HG02973 (cell line): ENCODE results near the gene TMEM141.
A peak's percentile ranks its signal among the peaks of the same experiment; 100 is the strongest.
"Not testable (repeated sequence)": the region's sequence is repeated elsewhere in the genome, so short reads cannot be mapped to it uniquely, and the experiment has no call there.

Experiments
- ATAC-seq: cut with Tn5 transposase; IDR thresholded peaks from one replicate; pipeline ENCODE4 v1.9.1; 2021; ENCODE audit warnings: moderate library complexity; ENCODE audit not compliant: unreplicated experiment

The TMEM141 gene

DNA sequence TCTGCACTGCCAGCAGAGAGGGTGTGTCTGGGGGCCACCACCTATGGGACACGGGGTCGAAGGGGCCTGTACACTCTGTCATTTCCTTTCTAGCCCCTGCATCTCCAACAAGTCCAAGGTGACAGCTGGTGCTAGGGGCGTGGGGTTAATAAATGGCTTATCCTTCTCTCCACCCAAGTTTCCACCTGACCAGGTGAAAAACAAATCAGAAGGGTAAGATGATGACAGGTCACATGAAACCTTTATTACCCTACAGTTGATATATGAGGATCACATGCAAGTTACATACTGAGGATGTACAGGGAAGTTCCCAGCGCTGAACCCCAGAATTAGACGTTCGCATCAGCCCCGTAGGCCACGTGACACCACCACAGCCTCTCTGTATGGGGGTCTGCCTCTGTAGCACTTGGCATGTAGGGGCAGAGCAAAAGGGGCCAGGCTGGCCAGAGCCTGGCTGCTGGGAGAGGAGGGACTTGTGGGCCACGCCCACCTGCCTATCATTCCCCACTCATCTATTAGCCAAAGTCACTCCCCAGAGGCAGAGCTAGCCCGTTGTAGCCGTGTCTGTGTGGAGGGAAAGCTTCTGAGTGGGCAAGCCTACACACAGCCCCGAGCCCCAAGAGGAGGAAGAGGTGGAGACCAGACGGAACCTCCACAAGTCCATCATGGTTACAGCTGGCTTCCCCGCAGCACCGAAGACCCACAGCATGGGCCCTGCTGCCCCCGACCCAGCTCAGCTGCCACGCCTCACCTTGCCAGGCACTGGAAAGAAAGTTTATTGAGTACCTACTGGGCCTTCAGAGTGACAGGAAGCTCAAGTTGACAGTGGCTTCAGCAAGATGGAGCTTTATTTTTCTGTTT, 2.2 kb downstream of the TMEM141 start:
- ATAC-seq, result no peak

DNA sequence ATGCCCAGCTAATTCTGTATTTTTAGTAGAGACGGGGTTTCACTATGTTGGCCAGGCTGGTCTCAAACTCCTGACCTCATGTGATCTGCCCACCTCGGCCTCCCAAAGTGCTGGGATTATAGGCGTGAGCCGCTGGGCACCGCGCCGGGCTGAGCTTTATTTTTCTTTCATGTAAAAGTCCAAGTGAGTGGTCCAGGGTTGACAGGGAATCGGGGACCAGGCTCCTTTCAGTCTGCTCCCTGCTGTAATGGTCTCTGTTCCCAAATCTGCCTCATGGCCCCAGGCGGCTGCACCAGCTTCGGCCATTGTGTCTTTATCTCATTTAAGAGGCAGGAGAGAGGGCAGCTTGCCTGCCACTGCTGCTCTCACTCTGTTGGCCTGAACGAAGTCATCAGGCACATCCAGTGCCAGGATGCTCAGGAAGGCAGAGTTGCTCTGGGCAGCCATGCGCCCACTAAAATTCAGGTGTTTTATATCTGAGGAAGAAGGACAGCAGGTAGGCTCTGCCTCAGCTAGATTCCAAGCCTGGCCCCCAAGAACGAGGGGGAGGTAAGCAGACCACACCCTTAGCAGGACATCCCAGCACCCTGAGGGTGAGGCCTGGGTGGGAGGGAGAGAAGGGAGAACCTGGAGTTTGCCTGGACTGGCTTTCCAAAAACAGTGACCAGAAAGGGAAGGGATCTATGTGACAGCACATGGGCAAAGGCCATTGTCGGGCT, 3.3 kb downstream of the TMEM141 start:
- ATAC-seq, result no peak

DNA sequence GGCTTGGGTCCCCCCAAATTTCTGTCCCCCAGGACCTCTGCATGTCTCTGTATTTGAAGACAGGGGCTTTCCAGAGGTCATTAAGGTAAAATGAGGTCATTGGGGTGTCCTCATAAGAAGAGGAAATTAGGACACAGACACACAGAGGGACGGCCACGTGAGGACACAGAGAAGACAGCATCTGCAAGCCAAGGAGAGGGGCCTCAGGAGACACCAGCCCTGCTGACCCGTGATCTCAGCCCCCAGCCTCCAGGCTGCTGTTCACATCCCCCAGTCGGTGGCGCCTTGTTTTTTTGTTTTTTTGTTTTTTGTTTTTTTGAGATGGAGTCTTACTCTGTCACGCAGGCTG, 3.8 kb downstream of the TMEM141 start:
- no peak for ATAC-seq

DNA sequence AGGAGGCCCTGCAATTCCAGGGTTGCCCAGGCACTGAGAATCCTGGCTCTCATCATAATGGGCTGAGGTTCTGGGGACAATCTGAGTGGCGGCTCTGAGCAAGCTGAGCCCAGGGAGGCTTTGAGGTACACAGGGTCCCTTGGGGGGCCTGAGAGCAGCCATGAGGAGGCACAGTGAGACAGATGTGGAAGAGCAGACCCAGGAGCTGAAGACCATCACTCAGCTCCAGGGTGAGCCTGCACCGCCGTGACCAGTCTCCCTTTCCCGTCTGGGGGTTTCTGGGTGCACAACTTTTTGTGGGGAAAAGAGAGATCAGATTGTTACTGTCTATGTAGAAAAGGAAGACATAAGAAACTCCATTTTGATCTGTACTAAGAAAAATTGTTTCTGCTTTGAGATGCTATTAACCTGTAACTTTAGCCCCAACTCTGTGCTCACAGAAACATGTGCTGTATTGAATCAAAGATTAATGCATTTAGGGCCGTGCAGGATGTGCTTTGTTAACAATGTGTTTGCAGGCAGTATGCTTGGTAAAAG, 5.2 kb downstream of the TMEM141 start, which contains the start of gene CCDC183:
Gene CCDC183 (plus strand): TSS at position 101 of the 537 bp plus-strand sequence. CDS start 60 bp downstream, at position 161.
- no peak for ATAC-seq

DNA sequence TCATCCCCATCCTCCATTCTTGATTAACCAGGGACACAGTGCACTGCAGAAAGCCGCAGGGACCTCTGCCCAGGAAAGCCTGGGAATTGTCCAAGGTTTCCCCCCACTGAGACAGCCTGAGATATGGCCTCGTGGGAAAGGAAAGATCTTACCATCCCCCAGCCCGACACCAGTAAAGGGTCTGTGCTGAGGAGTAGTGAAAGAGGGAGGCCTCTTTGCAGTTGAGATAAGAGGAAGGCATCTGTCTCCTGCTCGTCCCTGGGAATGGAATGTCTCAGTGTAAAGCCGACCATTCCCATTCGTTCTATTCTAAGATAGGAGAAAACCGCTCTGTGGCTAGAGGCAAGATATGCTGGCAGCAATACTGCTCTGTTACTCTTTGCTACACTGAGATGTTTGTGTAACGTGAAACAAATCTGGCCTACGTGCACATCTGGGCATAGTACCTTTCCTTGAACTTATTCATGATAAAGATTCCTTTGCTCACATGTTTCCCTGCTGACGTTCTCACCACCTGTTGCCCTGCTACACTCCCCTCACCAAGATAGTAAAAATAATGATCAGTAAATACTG, 5.7 kb downstream of the TMEM141 start:
- not testable (repeated sequence) for ATAC-seq

DNA sequence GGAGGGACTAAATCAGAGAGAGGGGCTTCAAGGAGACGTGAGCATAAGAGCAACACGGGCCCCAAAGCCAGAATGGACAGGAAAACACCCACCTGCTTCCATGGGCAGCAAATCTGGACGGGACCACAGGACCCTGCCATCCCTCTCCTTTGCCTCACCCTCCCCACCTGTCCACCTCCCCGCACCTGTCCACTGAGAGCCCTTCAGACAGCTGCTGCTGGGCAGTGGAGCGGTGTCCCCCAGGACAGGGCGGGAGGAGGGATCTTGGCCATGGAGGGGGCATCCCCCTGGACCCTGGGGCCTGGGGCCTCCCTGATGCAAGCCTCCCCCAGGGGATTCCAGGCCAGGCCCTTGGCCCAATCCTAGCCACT, 7.5 kb downstream of the TMEM141 start:
- no peak for ATAC-seq

DNA sequence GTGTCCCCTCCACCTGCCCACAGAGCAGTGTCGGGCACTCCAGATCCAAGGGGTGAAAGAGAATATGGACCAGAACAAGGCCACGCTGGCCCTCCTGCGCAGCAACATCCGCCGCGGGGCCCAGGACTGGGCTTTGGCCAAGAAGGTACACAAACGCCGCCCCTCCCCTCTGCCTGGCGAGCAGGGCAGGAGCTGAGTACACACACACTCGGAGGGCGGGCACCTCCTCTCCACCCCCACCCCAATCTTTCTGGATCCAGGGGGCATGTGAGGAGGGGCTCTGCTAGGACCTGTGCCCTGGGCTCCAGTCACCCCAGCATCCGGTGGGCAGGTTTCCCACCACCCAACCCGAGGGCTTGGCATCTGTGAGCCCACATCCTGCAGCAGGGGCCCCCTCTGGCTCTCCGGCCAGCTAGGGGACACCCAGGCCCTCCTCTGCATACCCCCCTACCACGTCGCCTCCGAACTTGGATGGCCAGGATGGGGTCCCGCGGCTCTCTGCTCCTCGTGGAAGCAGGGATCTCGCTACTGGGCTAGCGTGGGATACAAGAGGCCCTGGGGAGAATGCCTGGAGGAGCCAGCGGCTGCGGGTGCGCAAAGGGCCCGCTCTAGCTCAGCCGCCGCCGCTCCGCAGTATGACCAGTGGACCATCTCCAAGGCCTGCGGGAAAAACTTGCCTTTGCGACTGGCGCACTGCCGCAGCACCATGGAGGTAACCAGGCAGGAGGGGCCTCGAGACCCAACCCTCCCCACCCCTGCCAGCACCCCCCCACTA, 8.1 kb downstream of the TMEM141 start:
- no peak for ATAC-seq

DNA sequence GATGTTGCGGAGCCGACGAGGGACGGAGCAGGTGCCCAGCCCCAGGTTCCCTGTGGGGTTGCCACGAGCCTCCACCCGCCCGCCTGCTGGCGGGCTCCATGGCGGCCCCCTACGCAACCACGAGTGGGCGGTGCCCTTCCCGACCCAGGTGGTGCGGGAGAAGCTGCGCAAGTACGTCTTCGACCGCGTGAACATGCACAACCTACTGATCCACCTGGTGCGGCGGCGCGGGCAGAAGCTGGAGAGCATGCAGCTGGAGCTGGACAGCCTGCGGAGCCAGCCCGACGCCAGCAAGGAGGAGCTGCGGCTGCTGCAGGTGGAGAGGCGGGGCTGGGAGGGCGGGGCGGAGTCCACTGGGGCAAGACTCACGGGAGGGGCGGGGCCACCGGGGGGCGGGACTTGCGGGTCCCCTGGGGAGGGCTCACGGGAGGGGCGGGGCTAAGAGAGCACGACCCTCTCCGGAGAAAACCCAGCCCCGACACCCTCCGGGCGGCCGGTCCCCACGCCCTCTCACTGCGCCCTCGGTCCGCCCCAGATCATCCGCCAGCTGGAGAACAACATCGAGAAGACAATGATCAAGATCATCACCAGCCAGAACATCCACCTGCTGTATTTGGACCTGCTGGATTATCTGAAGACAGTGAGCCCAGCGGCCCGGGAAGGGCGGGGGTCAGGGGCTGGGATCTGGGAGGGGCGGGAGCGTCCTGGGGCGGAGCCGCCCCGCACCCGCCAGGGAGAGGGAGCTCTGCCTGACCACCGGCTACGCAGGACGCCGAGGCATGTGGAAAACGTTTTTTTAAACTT, 8.9 kb downstream of the TMEM141 start:
- ATAC-seq, result no peak

DNA sequence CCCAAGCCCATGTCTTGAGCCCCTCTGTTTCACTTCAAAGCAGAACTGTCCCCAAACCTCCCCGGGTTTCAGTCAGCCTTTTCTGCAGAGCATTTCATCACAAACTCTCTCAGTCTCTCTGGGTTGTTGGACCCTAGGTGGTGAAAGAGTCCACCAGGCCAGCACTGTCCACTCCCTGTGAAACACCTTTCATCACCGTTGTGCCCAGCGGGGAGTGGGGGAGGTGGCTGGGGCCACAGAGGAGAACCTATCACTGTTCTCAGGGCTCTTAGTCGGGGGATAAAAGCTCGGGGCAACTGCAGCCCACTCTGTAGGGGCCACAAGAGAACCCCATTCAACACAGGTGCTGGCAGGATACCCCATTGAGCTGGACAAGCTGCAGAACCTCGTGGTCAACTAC, 11.2 kb downstream of the TMEM141 start:
- no peak for ATAC-seq

DNA sequence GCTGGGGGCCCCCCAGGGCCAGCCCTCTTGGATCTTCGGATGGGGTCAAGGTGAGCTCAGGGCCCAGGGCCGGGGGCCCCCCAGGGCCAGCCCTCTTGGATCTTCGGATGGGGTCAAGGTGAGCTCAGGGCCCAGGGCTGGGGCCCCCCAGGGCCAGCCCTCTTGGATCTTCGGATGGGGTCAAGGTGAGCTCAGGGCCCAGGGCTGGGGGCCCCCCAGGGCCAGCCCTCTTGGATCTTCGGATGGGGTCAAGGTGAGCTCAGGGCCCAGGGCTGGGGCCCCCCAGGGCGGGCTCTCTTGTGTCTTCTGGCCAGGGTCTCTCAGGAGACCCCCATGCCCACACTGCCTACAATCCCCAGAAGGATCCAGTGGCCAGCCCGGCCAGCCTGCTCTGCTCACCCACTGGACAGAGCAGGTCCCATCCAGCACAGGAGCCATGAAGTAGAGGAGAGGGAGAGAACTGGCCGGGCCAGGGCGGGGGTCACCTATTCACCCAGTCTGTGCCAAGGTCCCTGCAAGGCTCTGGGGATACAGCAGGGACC, 11.9 kb downstream of the TMEM141 start:
- not testable (repeated sequence) for ATAC-seq

DNA sequence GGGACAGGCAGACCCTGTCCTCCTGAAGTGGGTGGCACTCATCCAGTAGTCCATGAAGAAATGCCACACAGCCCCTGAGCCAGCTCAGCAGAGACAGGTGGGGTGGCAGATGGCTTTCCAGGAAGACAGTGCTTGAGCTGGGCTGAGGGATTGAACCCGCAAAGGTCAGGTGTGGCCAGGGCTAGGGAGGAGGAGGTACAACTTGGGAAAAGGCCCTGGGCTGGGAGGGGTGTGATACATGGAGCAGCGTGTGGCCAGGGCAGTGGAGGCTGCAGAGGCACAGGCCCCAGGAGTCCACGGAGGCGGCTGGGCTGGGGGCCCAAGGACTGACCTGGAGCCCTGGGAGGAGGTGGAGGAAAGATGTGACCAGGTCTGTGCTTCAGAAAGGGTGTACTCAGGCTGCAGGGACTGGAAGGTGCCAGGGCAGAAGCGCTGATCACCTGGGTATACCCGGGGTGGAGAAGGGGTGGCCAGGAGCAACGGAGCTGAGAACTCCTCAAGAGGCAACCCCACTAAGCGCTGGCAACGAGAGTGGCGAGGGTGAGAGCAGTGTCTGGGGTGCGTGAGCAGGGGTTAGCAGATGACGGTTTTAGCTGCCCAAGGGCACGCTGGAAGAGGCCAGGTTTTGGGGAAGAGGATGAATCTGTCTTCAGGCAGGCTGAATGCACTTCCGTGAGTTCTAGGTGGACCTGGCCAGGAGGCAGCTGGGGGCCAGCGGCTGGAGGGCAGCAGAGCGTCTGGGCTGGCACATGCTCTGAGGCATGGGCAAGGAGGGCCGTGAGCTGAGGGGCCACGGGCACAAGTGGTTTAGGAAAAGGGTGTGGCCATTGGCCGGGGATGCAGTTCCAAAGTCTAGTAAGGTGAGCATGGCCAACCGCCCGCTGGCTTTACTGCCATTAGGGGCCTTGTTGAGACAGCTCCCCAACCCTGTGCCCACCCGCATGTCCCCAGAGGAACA, 12.7 kb downstream of the TMEM141 start:
- ATAC-seq, result no peak

DNA sequence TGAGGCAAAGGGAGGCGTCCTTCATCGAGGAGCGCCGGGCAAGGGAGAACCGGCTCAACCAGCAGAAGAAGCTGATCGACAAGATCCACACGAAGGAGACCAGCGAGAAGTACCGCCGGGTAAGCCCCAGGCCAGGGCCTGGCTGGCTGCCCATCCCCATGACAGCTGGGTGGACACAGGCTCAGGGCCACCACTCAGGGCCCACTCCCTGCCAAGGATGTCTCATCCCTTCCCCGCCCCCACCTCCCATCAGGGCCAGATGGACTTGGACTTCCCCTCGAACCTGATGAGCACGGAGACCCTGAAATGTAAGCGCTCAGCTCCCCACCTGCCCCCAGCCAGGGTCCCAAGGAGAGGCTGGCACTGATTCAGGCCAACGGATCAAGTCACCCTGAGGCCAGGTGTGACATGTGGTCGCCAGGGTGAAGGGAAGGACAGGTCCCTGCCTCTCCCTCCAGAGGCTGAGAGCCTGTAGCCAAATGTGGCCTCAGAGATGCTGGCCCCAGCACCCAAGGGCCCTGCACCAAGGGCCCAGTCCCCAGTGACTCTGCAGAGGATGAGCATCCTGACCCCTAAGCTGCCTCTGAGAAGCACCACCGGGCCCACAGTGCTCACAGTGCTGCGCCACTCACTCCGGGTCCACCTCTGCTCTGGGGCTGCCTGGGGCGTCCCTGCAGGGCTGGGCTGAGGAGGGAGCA, 13.5 kb downstream of the TMEM141 start:
- no peak for ATAC-seq

DNA sequence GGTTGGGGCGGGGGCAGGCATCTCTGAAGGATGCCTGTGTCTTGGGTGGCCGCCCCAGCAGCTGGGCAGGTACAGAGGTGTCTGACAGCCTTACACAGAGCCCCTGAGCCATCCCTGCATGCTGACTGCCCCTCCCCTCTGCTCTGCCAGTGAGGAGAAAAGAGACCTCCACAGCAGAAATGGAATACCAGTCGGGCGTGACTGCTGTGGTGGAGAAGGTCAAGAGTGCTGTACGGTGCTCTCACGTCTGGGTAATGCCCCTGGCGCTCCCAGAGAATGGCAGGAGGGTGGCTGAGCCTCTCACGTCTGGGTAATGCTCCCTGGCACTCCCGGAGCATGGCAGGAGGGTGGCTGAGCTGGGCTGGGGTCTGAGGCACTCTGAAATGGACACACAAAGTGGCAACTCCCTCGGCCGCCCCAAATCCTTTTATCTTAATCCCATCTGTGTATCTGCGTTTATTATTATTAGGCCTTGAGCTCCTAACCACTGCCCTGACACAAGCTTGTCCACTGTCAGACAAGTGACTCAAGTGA, 14.1 kb downstream of the TMEM141 start:
- ATAC-seq, result no peak

DNA sequence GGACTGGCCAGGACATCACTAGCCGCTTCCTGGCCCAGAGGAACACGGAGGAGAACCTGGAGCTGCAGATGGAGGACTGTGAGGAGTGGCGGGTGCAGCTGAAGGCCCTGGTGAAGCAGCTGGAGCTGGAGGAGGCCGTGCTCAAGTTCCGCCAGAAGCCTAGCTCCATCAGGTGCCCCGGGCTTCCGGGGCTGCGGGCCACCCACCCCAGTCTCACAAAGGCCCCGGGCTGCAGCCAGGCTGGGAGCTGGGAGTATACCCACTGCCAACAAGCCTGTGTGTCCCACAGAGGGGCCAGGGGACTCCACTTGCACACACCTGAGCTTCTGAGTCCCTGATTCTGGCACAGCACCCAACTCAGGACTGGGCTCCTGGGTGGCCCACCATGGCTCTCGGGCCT, 14.9 kb downstream of the TMEM141 start:
- no peak for ATAC-seq

DNA sequence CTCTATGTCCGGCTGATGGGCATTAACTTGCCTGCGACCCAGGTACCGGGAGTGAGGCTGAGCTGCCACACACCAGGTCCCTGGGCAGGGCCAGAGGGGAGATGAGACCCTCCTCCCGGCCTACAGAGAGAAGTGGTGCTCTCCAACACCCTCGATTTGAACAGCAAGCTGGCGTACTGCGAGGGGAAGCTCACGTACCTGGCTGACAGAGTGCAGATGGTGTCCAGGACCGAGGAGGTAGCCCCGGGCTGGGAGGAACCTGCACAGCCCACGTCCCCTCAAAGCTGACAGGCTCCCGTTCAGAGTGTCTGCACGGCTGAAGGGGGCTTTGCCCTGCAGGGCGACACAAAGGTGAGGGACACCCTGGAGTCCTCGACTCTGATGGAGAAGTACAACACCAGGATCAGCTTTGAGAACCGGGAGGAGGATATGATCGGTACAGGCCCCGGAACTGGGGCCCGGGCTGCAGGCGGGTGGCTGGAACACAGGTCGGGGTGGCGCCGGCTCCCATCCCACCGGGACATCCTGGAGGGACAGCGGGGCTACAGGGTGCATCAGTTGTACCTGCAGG, 15.6 kb downstream of the TMEM141 start:
- no peak for ATAC-seq

DNA sequence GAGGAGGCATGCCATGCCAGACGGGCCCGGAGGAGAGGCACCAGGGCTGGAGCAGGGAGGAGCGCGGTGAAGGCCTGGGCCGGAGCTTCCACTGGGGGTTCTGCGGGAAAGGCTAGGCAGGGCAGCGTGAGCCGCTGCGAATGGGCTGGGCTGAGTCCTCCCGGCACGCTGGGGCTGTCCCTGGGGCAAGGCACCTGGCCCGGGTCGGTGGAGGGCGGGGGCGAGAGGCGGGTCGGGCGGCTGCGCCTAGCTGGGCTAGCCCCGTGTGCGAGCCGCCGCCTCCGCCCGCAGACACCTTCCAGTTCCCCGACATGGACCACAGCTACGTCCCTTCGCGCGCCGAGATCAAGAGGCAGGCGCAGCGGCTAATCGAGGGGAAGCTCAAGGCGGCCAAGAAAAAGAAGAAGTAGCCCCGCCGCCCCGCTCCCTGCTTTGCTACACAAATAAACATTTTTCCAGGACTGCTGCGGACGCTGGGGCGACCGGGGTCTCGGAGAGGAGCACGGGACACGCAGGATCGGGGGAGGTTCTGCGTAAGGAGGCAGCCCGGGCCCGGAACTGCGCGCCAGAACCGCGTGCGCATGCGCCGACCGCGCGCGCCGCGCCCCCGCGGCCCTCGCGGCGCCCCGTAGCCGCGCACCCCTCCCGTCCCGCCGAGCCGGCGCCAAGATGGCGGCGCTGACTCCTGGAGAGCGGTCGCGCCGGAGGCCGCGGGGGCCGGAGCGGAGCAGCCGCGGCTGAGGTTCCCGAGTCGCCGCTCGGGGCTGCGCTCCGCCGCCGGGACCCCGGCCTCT, 16.3 kb downstream of the TMEM141 start, which contains the start of gene RABL6:
Gene RABL6 (plus strand): TSS at position 668 of the 794 bp plus-strand sequence. CDS start 249 bp downstream, outside the sequence.
- ATAC-seq, result peak; percentile 59
